ENCODE results near the gene VAV2.
"Not testable (repeated sequence)": the region's sequence is repeated elsewhere in the genome, so short reads cannot be mapped to it uniquely, and the experiment has no call there.

VAV2 gene

GRCh38 chr9:133779516-133780403, 212.4 kb downstream of the VAV2 start:
- no peak for DNase-seq

- no peak for DNase-seq
Observed at GRCh38 chr9:133779081-133779480, 213.0 kb downstream of the VAV2 start.

- no peak for DNase-seq
Observed at GRCh38 chr9:133778336-133779013, 213.6 kb downstream of the VAV2 start.

- DNase-seq, result no peak
Observed at GRCh38 chr9:133777871-133778270, 214.3 kb downstream of the VAV2 start.

- DNase-seq, result no peak
Observed at GRCh38 chr9:133777068-133777791, 214.9 kb downstream of the VAV2 start.

- DNase-seq, result no peak
Observed at GRCh38 chr9:133775951-133776905, 215.9 kb downstream of the VAV2 start.

- no peak for DNase-seq
Observed at GRCh38 chr9:133775291-133775690, 216.8 kb downstream of the VAV2 start.

GRCh38 chr9:133774799-133775198, 217.3 kb downstream of the VAV2 start:
- no peak for DNase-seq

- DNase-seq, result peak in 1 of 3 experiments; percentile 10
Observed at GRCh38 chr9:133773889-133774655, 218.1 kb downstream of the VAV2 start.

GRCh38 chr9:133772581-133772980, 219.5 kb downstream of the VAV2 start:
- DNase-seq, result no peak

GRCh38 chr9:133771486-133772482, 220.3 kb downstream of the VAV2 start:
- no peak for DNase-seq

- DNase-seq, result no peak
Observed at GRCh38 chr9:133770076-133770777, 221.9 kb downstream of the VAV2 start.

- DNase-seq, result no peak
Observed at GRCh38 chr9:133769511-133770075, 222.5 kb downstream of the VAV2 start.

- peak in 1 of 3 experiments; percentile 1 for DNase-seq
Observed at GRCh38 chr9:133768859-133769510, 223.1 kb downstream of the VAV2 start.

GRCh38 chr9:133768371-133768858, 223.7 kb downstream of the VAV2 start:
- DNase-seq, result no peak

GRCh38 chr9:133767625-133768024, 224.5 kb downstream of the VAV2 start:
- DNase-seq, result no peak

GRCh38 chr9:133767008-133767407, 225.1 kb downstream of the VAV2 start:
- DNase-seq, result no peak

- DNase-seq, result not testable (repeated sequence)
Observed at GRCh38 chr9:133766234-133766633, 225.9 kb downstream of the VAV2 start.
